Skeletal muscle tissue (tissue), 4 donors: Measurements from ENCODE around the gene SFSWAP. TPM values are rescaled to one million over a fixed set of nuclear protein-coding genes. Genes with fewer than 3 reads are reported as not detected.

Source experiments
- H3K27ac ChIP-seq: one replicate; pipeline ENCODE4 v1.7.0; 2013; ENCODE audit warnings: mild to moderate bottlenecking, low read depth, low read length, inconsistent platforms
- H3K27me3 ChIP-seq, 3 donors: one replicate each; pipeline ENCODE4 v1.7.0; 2013; ENCODE audit warnings: low read length in 3 of 3; ENCODE audit not compliant: control insufficient read depth in 3 of 3, insufficient read depth in 3 of 3
- H3K36me3 ChIP-seq, 3 donors: one replicate each; pipeline ENCODE4 v1.7.0; 2013; ENCODE audit warnings: low read length in 3 of 3; ENCODE audit not compliant: control insufficient read depth in 3 of 3, insufficient read depth in 3 of 3
- H3K4me1 ChIP-seq, 3 donors: one replicate each; pipeline ENCODE4 v1.7.0; 2013; ENCODE audit warnings: low read length in 3 of 3, mild to moderate bottlenecking in 3 of 3; ENCODE audit not compliant: control insufficient read depth in 3 of 3, insufficient read depth in 3 of 3
- H3K4me3 ChIP-seq, 3 donors: one replicate each; pipeline ENCODE4 v1.7.0; 2013; ENCODE audit warnings: low read length in 3 of 3
- H3K9ac ChIP-seq, 3 donors: one replicate each; pipeline ENCODE4 v1.7.0; 2013; ENCODE audit warnings: low read length in 3 of 3, mild to moderate bottlenecking in 3 of 3, moderate library complexity in 2 of 3, low read depth in 1 of 3
- H3K9me3 ChIP-seq, 3 donors: one replicate each; pipeline ENCODE4 v1.7.0; 2013; ENCODE audit warnings: low read length in 3 of 3; ENCODE audit not compliant: control insufficient read depth in 3 of 3
- total RNA-seq: library from RNA; depleted of rRNA; stranded (reverse); fragments of >200 nt; gene quantifications from one replicate; pipeline ENCODE4 v1.2.3, GENCODE V29; 2014
- donor health status: Osteomylitis.

The SFSWAP gene
- total RNA-seq, 1 donor from 2014 or later: 17.7 TPM

DNA sequence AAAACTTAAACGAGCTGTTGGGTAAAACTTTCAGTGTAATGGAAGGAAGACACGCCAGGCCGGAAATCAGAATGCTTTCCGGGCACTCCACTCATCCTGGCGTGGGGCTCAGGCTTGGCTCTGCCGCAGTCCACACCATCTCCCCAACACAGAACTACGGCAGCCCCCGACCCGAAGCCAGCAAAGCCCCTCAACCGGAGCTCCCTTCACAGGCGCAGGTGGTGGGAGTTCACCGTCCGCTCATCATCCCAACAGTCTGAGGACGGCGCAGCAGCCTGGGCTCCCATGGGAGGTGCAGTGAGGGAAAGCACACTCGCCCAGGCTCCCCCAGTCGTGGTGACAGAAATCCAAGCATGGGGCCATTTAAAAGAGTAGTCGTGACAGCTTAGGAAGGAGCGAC, 106.4 kb downstream of the SFSWAP start:
- peaks cover 0 to 5% (median 0%) of the 10 kb centered on the region in 3 donors for H3K27me3 ChIP-seq
- H3K9me3 ChIP-seq: no peaks in the 10 kb centered on the region
- no peaks in the 10 kb centered on the region for H3K4me1 ChIP-seq
- no peak overlapping the region for H3K27ac ChIP-seq
- no peaks in the 10 kb centered on the region for H3K36me3 ChIP-seq
- no peak overlapping the region for H3K9ac ChIP-seq
- no peak overlapping the region for H3K4me3 ChIP-seq

DNA sequence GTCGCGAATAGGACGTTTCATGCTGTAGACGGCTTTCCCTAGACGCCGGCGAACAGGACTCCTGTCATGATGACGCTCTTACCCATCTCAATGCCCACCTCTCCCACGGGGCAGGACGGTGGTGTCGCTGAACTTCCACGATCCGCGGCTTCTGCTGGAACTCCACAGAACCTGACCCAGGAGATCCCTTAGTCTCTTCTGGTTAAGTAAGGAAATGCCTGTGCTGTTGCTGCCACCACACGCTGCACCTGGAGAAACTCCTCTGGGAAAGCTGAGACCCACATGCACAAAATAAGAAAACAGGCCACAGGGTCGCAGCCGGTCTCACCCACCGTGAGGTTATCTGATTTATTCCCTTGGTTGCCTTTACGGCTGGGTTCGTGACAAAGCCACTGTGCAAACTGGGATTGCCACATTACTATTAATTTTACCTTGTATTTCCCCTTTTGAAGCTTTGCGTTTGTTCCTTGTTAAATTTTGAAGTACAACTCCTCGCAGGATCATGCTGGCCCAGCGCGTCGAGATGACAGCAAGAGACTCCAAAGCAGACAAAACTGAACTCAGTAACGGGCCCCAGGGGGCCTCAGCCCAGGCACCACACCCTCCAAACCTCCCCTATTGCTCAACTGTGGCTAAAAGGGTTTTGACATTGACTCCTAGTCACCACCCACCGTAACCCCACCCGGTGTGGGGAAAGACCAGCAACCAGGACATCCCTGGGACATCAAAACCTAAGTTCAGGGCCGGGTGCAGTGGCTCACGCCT, 108.1 kb downstream of the SFSWAP start:
- Histone ChIP-seq H3K9ac (no peak overlapping the region), H3K36me3 (no peaks in the 10 kb centered on the region), H3K9me3 (no peaks in the 10 kb centered on the region), H3K27ac (no peak overlapping the region), H3K4me1 (no peaks in the 10 kb centered on the region), H3K27me3 (peaks cover 0 to 5% (median 0%) of the 10 kb centered on the region in 3 donors), H3K4me3 (no peak overlapping the region)

DNA sequence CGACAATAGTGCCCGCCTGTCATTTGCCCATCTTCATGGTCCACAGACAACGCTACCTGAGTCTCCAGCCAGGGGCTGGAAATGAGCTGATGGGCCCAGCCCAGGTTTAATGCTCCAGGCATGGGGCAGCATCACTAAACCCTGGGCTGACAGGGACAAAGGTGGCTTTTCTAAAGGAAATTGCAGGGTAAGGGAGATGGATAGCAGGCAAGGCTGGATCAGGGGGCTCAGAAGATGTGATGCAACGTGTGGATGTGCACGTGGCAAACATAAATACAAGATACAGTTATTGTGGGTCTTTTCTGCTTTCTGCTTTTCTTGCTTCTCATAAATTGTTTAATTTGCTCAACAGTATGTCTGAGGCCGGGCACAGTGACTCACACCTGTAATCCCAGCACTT, 113.6 kb downstream of the SFSWAP start:
- H3K9me3 ChIP-seq: no peaks in the 10 kb centered on the region
- no peaks in the 10 kb centered on the region for H3K36me3 ChIP-seq
- no peak overlapping the region for H3K9ac ChIP-seq
- H3K27ac ChIP-seq: no peak overlapping the region
- peaks cover 3 to 18% (median 13%) of the 10 kb centered on the region in 3 donors for H3K4me1 ChIP-seq
- H3K4me3 ChIP-seq: no peak overlapping the region
- peaks cover 14 to 30% (median 24%) of the 10 kb centered on the region in 3 donors for H3K27me3 ChIP-seq

DNA sequence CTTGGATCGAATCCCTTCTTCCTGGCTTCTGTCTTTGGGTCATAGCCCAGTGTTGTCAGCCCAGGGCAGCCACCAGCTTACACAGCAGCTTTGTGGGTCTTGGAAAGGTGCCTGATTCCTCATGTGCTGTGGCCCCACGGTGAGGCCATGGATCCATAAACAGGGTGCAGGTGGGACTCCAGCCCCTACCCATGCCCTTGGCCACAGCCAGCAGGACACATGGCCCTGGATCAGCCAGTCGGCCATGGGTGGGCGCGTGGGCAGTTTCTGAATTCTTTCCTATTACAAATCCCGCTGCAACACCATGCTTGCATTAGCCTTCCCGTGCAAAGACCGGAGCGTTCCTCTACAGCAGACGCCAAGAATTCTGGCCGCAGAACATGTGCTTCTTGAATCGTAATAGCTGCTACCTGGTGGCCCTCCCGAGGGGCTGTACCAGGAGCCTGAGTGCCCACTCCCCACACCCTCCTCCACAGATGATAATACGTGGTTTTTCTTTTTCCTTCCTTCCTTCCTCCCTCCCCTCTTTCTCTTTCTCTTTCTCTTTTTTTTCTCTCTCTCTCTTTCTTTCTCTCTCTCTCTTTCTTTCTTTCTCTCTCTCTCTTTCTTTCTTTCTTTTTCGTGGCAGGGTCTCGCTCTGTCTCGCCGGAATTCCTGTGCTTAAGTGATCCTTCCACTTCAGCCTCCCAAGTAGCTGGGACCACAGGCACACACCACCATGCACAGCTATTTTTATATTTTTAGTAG, 114.4 kb downstream of the SFSWAP start:
- H3K27me3 ChIP-seq: peaks cover 22 to 39% (median 27%) of the 10 kb centered on the region in 3 donors
- no peaks in the 10 kb centered on the region for H3K9me3 ChIP-seq
- no peaks in the 10 kb centered on the region for H3K36me3 ChIP-seq
- H3K4me3 ChIP-seq: no peak overlapping the region
- H3K27ac ChIP-seq: no peak overlapping the region
- peaks cover 8 to 27% (median 19%) of the 10 kb centered on the region in 3 donors for H3K4me1 ChIP-seq
- H3K9ac ChIP-seq: peak overlapping the region in 1 of 3 donors; percentile 33

DNA sequence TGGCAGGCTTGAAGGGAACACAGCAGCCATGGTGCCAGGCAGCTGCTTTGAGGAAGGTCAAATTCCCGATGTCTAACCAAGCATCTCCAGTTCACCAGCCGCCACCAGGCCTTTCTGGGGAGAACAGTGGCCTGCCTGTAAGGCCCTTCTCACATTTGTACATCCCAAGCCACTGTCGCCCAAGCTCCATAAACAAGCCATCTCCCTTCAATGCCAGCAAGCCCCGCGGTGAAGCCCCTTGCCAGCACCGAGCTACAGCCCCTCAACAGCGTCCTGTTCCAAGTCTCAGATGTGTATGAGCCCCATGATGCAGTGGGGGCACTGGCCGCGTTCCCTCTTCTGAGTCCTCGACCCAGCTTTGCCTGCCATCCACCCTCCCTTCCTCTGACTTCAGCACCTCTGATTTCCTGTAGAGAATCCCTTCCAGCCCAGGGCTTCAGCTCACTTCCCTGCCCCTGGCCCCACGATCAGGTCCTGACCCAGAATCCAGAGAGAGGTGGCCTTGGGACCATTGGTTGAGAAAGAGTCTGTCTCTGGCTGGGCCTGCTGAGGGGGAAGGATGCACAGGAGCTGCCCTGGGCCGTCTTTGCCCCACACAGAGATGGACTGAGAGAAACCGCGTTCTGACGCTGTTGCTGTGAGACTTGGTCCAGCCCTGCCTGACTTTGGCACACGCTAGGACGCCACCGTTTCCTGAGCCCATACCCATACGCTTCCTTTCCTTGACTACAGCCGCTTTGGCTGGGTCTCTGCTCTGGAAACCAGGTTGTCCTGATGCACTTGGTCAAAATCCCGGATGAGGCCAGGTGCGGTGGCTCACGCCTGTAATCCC, 115.4 kb downstream of the SFSWAP start:
- Histone ChIP-seq H3K27ac (no peak overlapping the region), H3K4me1 (peaks cover 15 to 35% (median 22%) of the 10 kb centered on the region in 3 donors), H3K27me3 (peaks cover 29 to 47% (median 34%) of the 10 kb centered on the region in 3 donors), H3K9me3 (no peaks in the 10 kb centered on the region), H3K36me3 (no peaks in the 10 kb centered on the region), H3K4me3 (no peak overlapping the region), H3K9ac (no peak overlapping the region)

DNA sequence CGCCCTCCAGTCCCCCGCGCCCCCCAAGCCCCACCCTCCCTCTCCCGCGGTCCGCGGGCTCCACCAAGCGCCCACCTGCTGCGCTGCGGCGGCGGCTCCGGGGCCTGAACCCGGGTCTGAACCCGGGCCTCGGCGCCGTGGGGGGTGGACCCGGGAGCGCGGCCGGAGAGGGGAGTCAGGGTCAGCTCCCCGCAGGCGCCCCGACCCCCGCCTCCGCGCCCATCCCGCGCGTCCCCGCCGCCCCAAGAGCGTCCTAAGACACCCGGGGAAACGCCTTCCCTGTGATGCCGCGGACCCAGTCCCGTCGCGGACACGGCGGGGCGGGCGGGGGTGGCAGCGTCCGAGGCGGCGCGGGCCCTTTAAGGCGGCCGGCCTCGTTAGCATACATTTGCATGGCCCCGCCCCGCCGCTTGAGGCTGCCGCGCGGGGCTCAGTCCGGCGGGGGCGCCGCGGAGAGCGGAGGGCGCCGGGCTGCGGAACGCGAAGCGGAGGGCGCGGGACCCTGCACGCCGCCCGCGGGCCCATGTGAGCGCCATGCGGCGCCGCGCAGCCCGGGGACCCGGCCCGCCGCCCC, 117.2 kb downstream of the SFSWAP start, which contains the start of gene MMP17:
Gene MMP17 (plus strand): TSS at position 433 of the 574 bp plus-strand sequence. CDS start 102 bp downstream, at position 535.
- H3K4me1 ChIP-seq: peaks cover 17 to 45% (median 31%) of the 10 kb centered on the region in 3 donors
- no peak within 1 kb of the TSS for H3K27ac ChIP-seq
- H3K27me3 ChIP-seq: peaks cover 39 to 58% (median 46%) of the 10 kb centered on the region in 3 donors
- H3K9ac ChIP-seq: peak within 1 kb of the TSS in 2 of 3 donors; percentile 10 to 45
- no peaks in the 10 kb centered on the region for H3K9me3 ChIP-seq
- H3K4me3 ChIP-seq: peak within 1 kb of the TSS; percentile 30 to 67 (median 51)
- no peaks in the 10 kb centered on the region for H3K36me3 ChIP-seq

DNA sequence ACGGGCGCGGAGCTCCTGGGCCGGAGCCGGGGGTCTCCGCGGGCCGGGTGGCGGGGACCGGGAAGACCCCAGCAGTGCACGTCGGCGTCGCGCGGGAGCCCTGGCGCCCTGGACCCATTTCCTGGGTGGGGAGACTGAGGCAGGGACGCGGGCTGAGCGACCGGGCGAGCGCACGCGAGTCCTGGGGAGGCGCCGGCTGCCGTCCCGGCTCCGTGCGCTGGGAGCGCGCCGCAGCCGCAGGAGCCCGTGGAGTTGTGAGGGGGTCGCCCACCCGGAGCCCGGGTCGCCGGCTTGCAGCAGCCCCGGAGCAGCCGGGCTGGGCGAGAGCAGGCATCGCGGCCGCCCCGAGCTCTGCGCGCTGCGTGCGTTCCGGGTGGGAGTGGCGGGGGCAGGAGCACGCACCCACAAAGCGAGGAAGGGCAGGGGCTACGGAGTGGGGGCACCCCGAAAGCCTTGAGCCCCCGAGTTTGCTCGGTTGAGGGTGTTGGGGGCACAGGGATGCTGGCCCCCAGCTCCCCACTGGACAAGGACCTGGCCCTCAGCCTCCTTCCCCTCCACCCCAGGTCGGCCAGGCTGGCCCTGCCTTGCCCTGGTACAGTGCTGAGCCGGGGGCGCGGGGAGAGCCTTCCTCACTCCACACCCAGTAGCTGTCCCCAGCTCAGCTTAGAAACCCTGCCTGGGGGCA, 117.9 kb downstream of the SFSWAP start:
- H3K4me1 ChIP-seq: peaks cover 17 to 48% (median 31%) of the 10 kb centered on the region in 3 donors
- peak overlapping the region in 2 of 3 donors; percentile 10 to 45 for H3K9ac ChIP-seq
- H3K27ac ChIP-seq: no peak overlapping the region
- peaks cover 47 to 66% (median 54%) of the 10 kb centered on the region in 3 donors for H3K27me3 ChIP-seq
- no peaks in the 10 kb centered on the region for H3K36me3 ChIP-seq
- peak overlapping the region; percentile 30 to 67 (median 51) for H3K4me3 ChIP-seq
- H3K9me3 ChIP-seq: no peaks in the 10 kb centered on the region

DNA sequence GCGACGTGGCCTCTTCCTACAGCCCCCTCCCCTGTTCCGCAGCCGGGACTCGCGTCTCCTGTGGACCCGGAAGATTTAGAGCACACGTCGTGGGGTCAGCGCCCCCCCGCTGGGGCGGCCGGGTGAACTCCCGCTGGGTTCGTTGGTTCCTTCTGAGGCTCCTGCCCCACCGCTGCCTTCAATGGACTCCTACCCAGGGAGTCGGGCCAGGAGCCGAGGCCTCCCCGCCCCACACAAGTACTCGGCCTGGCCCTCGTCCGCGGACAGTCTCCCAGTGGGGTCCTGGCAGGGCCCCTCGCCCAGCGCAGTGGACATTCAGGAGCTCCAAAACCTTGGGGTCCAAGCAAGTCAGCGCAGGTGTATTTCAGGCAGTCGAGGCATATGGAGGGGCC, 118.5 kb downstream of the SFSWAP start:
- Histone ChIP-seq H3K4me1 (peaks cover 17 to 48% (median 31%) of the 10 kb centered on the region in 3 donors), H3K36me3 (no peaks in the 10 kb centered on the region), H3K4me3 (peak overlapping the region in 2 of 3 donors; percentile 51 to 67), H3K9me3 (no peaks in the 10 kb centered on the region), H3K9ac (peak overlapping the region in 2 of 3 donors; percentile 10 to 45), H3K27me3 (peaks cover 49 to 67% (median 57%) of the 10 kb centered on the region in 3 donors), H3K27ac (no peak overlapping the region)
